ENCODE data around the gene TTC23L. TPM values are rescaled to one million over a fixed set of nuclear protein-coding genes. Genes with fewer than 3 reads are reported as not detected.

Gene TTC23L
- total RNA-seq, 4 donors from 2014 or later, result 0.45 to 7.1 (median 0.75) TPM

GRCh38 chr5:34927785-34928184, 88.8 kb downstream of the TTC23L start:
- peaks cover 16% of the 10 kb centered on the region in 2 donors for H3K36me3 ChIP-seq
- no peaks in the 10 kb centered on the region for H3K9me3 ChIP-seq
- no peak for TF ChIP-seq POLR2A (IDR thresholded peaks at IDR 0.05)
- TF ChIP-seq, protein P1, sequence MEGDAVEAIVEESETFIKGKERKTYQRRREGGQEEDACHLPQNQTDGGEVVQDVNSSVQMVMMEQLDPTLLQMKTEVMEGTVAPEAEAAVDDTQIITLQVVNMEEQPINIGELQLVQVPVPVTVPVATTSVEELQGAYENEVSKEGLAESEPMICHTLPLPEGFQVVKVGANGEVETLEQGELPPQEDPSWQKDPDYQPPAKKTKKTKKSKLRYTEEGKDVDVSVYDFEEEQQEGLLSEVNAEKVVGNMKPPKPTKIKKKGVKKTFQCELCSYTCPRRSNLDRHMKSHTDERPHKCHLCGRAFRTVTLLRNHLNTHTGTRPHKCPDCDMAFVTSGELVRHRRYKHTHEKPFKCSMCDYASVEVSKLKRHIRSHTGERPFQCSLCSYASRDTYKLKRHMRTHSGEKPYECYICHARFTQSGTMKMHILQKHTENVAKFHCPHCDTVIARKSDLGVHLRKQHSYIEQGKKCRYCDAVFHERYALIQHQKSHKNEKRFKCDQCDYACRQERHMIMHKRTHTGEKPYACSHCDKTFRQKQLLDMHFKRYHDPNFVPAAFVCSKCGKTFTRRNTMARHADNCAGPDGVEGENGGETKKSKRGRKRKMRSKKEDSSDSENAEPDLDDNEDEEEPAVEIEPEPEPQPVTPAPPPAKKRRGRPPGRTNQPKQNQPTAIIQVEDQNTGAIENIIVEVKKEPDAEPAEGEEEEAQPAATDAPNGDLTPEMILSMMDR (IDR thresholded peaks at IDR 0.05), result no peak
- 97 to 98% methylated on average over 5 of the region's 5 CpGs for WGBS, 2 donors
- DNase-seq, result no peak
- no peaks in the 10 kb centered on the region for H3K27me3 ChIP-seq
- intact Hi-C loops (cut with DNase I), result no loop called here
- H3K4me3 ChIP-seq (replicated peaks in 1 of 3), result no peak overlapping the region
- H3K27ac ChIP-seq, result peak overlapping the region; percentile 74 to 78 (median 74)
- H3K4me1 ChIP-seq, result peaks cover 43 to 44% of the 10 kb centered on the region in 2 donors

GRCh38 chr5:34928267-34928666, 89.3 kb downstream of the TTC23L start:
- intact Hi-C loops (cut with DNase I), result no loop called here
- DNase-seq, result no peak
- no peaks in the 10 kb centered on the region for H3K27me3 ChIP-seq
- H3K4me1 ChIP-seq, result peaks cover 43 to 44% of the 10 kb centered on the region in 2 donors
- H3K4me3 ChIP-seq (replicated peaks in 1 of 3), result no peak overlapping the region
- peaks cover 11 to 13% of the 10 kb centered on the region in 2 donors for H3K36me3 ChIP-seq
- H3K27ac ChIP-seq, result peak overlapping the region in 1 of 3 donors; percentile 78
- WGBS, 2 donors, result 88 to 94% methylated on average over 5 of the region's 5 CpGs
- no peaks in the 10 kb centered on the region for H3K9me3 ChIP-seq
- TF ChIP-seq, protein P1 (IDR thresholded peaks at IDR 0.05), result no peak
- no peak for TF ChIP-seq POLR2A (IDR thresholded peaks at IDR 0.05)

DNA sequence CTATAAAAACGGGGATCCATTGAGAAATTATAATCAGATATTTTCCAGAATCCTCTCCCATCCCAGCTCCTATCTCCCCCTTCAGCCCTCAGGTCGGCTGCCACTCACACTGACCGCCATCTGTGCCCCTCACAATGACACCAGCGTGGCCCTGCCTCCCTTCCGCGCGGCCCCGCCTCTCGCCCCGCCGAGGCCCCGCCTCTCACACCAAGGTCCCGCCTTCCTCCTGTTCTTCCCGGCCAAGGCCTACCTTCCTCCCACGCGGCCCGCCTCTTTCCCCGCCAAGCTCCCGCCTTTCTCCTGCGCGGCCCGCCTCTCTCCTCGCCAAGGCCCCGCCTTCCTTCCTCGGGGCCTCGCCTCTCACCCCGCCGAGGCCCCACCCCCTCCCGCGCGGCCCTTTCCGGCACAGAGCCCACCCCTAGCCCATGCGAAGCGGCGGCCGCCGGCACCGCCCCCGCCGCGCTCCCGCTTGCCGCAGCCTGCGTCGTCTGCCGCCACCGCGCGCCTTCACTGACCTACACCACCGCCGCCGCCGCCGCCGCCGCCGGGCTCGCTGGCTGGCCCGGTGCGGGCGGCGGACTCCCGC, 90.3 kb downstream of the TTC23L start, which contains the start of gene DNAJC21:
DNAJC21 (plus strand) TSS at position 426 of the 586 bp plus-strand sequence. CDS start 261 bp downstream, outside the sequence.
- WGBS, 2 donors, result 1 to 2% methylated on average over 32 to 47 of the region's 63 CpGs
- TF ChIP-seq, protein P1 (IDR thresholded peaks at IDR 0.05), result no peak
- TF ChIP-seq POLR2A (IDR thresholded peaks at IDR 0.05), result peak in 1 of 2 donors; percentile 87
- peak within 1 kb of the TSS; percentile 36 to 92 (median 78) for H3K27ac ChIP-seq
- peaks cover 34 to 42% of the 10 kb centered on the region in 2 donors for H3K4me1 ChIP-seq
- H3K27me3 ChIP-seq, result no peaks in the 10 kb centered on the region
- DNase-seq, result peak; percentile 98
- H3K36me3 ChIP-seq, result peaks cover 7 to 13% of the 10 kb centered on the region in 2 donors
- peak within 1 kb of the TSS; percentile 21 to 94 (median 67) for H3K4me3 ChIP-seq (replicated peaks in 1 of 3)
- intact Hi-C loops (cut with DNase I), result no loop called here
- no peaks in the 10 kb centered on the region for H3K9me3 ChIP-seq

GRCh38 chr5:34929720-34930461, 90.9 kb downstream of the TTC23L start:
- H3K4me1 ChIP-seq, result peaks cover 34 to 36% of the 10 kb centered on the region in 2 donors
- 0 to 1% methylated on average over 16 to 22 of the region's 70 CpGs for WGBS, 2 donors
- H3K27me3 ChIP-seq, result no peaks in the 10 kb centered on the region
- peaks cover 7 to 10% of the 10 kb centered on the region in 2 donors for H3K36me3 ChIP-seq
- H3K9me3 ChIP-seq, result no peaks in the 10 kb centered on the region
- intact Hi-C loops (cut with DNase I), result no loop called here
- H3K4me3 ChIP-seq (replicated peaks in 1 of 3), result peak overlapping the region; percentile 21 to 94 (median 67)
- H3K27ac ChIP-seq, result peak overlapping the region; percentile 36 to 92 (median 73)
- TF ChIP-seq POLR2A (IDR thresholded peaks at IDR 0.05), result peak in 1 of 2 donors; percentile 94
- TF ChIP-seq, protein P1 (IDR thresholded peaks at IDR 0.05), result no peak
- DNase-seq, result peak; percentile 97 to 98

GRCh38 chr5:34930462-34930844, 91.5 kb downstream of the TTC23L start:
- intact Hi-C loops (cut with DNase I), result no loop called here
- Histone ChIP-seq H3K36me3 (peaks cover 6 to 10% of the 10 kb centered on the region in 2 donors), H3K9me3 (no peaks in the 10 kb centered on the region), H3K4me3 (replicated peaks in 1 of 3) (peak overlapping the region in 2 of 3 donors; percentile 21 to 67), H3K4me1 (peaks cover 34 to 36% of the 10 kb centered on the region in 2 donors), H3K27ac (peak overlapping the region in 2 of 3 donors; percentile 73 to 92), H3K27me3 (no peaks in the 10 kb centered on the region)
- DNase-seq, result no peak
- 1 to 2% methylated on average over 3 of the region's 3 CpGs for WGBS, 2 donors
- no peak for TF ChIP-seq POLR2A (IDR thresholded peaks at IDR 0.05)
- TF ChIP-seq, protein P1 (IDR thresholded peaks at IDR 0.05), result no peak

Data from thyroid gland (tissue), 4 donors.